OCI-LY7 (cell line): Measurements from ENCODE around the gene EFCAB5.

ENCODE experiments used
- CTCF ChIP-seq: fragments of 200-600 bp; sonication (generic); conservative IDR thresholded peaks from 2 replicates; pipeline ENCODE4 v1.5.1; 2014; ENCODE audit warnings: mild to moderate bottlenecking, antibody characterized with exemption, low read length, moderate library complexity, mixed read lengths
- EZH2phosphoT487 ChIP-seq: fragments of 200-600 bp; sonication (generic); IDR thresholded peaks from 2 replicates; pipeline ENCODE4 v1.6.1; 2018; ENCODE audit warnings: low read depth, borderline replicate concordance, mild to moderate bottlenecking, mixed run types, antibody characterized with exemption, low read length, moderate library complexity, mixed read lengths

- no peak for TF ChIP-seq CTCF
- no peak for TF ChIP-seq EZH2phosphoT487
These were observed 11.7 kb upstream of the EFCAB5 start, which contains the start of gene SSH2 for GRCh38 chr17:29929533-29930408.
